GM12873 (cell line): ENCODE results near the gene RPL11.

Experiments used
- CTCF ChIP-seq: IDR thresholded peaks from 2 replicates; pipeline ENCODE4 v1.5.1; 2012; ENCODE audit warnings: low read depth, mild to moderate bottlenecking, moderate library complexity, low read length, control low read depth; ENCODE audit not compliant: insufficient read depth; ENCODE audit errors: missing control alignments

RPL11 gene

GRCh38 chr1:23691499-23692307, at the start of gene RPL11:
Gene RPL11 (plus strand): TSS chr1:23691806. CDS start chr1:23691824, 18 bp downstream.
- TF ChIP-seq CTCF: peak; percentile 88

GRCh38 chr1:23643736-23644554, 47.7 kb upstream of the RPL11 start:
- TF ChIP-seq CTCF: no peak

- no peak for TF ChIP-seq CTCF
Observed at GRCh38 chr1:23644555-23644866, 47.1 kb upstream of the RPL11 start.

GRCh38 chr1:23645338-23645737, 46.3 kb upstream of the RPL11 start:
- TF ChIP-seq CTCF: no peak

- TF ChIP-seq CTCF: no peak
Observed at GRCh38 chr1:23646091-23646490, 45.5 kb upstream of the RPL11 start.

- no peak for TF ChIP-seq CTCF
Observed at GRCh38 chr1:23646541-23646940, 45.1 kb upstream of the RPL11 start.

- no peak for TF ChIP-seq CTCF
Observed at GRCh38 chr1:23648576-23648975, 43.0 kb upstream of the RPL11 start.
